Measurements from ENCODE around the gene EMX1.
A peak's percentile ranks its signal among the peaks of the same experiment; 100 is the strongest.

Gene EMX1

DNA sequence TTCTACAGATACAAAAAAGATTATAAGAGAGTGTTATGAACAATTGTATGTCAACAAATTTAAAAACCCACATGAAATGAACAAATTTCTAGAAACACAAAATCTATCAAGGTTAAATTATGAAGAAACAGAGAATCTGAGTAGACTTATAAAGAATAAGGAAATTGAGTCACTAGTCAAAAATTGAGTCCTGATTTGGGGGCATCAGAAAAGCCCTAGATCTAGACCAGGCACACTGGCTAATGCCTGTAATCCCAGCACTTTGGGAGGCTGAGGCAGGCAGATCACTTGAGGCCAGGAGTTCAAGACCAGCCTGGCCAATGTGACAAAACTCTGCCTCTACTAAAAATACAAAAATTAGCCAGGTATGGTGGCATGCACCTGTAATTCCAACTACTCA is 45.4 kb upstream of the EMX1 start:
- H3K4me3 ChIP-seq (ENCODE audit: low read depth, low read length) = no peak overlapping the region
- ChIA-PET CTCF (interaction anchor here (0.8 to 1.7 kb wide), 3 partner anchors 9 to 22 kb away, joined by 6 to 9 read pairs (median 6); no protein-coding TSS in a partner anchor), POLR2A (no interaction called here)
- H3K27ac ChIP-seq (ENCODE audit: extremely low read depth, low read depth, low read length) = no peak overlapping the region
- TF ChIP-seq ZNF146 (tag by site-specific recombination; IDR thresholded peaks at IDR 0.05) (no peak), ZNF621 (tag by site-specific recombination; IDR thresholded peaks at IDR 0.05) (no peak), SCRT2 (tag by site-specific recombination; IDR thresholded peaks at IDR 0.05) (no peak), HOXC10 (CRISPR knock-in tag; IDR thresholded peaks at IDR 0.05) (no peak), ZNF114 (tag by site-specific recombination; IDR thresholded peaks at IDR 0.05) (no peak)
- TF ChIP-seq, protein P1, sequence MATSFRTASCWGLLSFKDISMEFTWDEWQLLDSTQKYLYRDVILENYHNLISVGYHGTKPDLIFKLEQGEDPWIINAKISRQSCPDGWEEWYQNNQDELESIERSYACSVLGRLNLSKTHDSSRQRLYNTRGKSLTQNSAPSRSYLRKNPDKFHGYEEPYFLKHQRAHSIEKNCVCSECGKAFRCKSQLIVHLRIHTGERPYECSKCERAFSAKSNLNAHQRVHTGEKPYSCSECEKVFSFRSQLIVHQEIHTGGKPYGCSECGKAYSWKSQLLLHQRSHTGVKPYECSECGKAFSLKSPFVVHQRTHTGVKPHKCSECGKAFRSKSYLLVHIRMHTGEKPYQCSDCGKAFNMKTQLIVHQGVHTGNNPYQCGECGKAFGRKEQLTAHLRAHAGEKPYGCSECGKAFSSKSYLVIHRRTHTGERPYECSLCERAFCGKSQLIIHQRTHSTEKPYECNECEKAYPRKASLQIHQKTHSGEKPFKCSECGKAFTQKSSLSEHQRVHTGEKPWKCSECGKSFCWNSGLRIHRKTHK (tag by site-specific recombination; IDR thresholded peaks at IDR 0.05) = no peak
- H3K4me1 ChIP-seq (ENCODE audit: control insufficient read depth, insufficient read depth, low read length) = no peaks in the 10 kb centered on the region
- H3K36me3 ChIP-seq (ENCODE audit: control insufficient read depth in 2 of 2, insufficient read depth in 1 of 2, low read length in 2 of 2) = no peaks in the 10 kb centered on the region
- H3K9me3 ChIP-seq (ENCODE audit: control insufficient read depth, insufficient read depth, low read depth, low read length) = no peaks in the 10 kb centered on the region

DNA sequence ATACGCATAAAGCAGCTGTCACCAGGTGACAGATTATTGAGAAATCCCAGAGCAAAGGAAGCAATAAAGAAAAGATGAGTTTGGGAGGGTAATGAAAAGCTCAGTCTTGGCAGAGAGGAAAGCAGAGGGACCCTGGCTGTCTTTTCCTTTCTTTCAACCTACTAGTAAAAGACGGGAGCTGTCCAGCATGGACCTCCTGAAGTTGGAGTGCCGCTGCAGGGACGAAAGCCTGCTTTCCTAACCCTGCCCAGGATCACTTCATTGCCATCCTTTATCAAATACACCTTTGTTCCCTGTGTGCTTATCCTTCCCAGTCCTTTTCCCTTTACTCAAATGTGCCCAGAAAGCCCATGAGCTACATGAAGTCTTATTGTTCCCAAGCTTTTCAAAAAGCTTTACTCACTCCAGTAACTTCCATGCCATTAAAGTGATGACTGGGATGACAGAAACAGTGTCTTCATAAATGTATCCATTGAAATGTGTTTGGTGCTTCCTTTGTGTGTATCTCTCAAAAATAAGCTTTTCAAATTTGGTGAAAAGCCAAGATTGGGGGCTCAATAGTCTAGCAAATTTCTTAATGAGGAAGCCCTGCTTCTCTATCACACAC is 33.9 kb upstream of the EMX1 start:
- no peaks in the 10 kb centered on the region for H3K9me3 ChIP-seq (ENCODE audit: control insufficient read depth, insufficient read depth, low read depth, low read length)
- H3K4me1 ChIP-seq (ENCODE audit: control insufficient read depth, insufficient read depth, low read length) = no peaks in the 10 kb centered on the region
- ChIA-PET CTCF (interaction anchor here (0.5 to 2.9 kb wide), 11 partner anchors 9 to 1424 kb away, joined by 3 to 18 read pairs (median 3); no protein-coding TSS in a partner anchor), POLR2A (no interaction called here)
- H3K27ac ChIP-seq (ENCODE audit: extremely low read depth, low read depth, low read length) = no peak overlapping the region
- TF ChIP-seq EGR2 (tag by site-specific recombination; IDR thresholded peaks at IDR 0.05; ENCODE audit: low read depth) (no peak), OVOL3 (tag by site-specific recombination; IDR thresholded peaks at IDR 0.05) (no peak), ZFP3 (tag by site-specific recombination; IDR thresholded peaks at IDR 0.05; ENCODE audit: low read depth) (no peak), ZNF391 (tag by site-specific recombination; IDR thresholded peaks at IDR 0.05; ENCODE audit: borderline replicate concordance, low read depth) (no peak), ZNF274 (IDR thresholded peaks at IDR 0.05; ENCODE audit: low read length) (no peak), ZNF274 (tag by site-specific recombination; IDR thresholded peaks at IDR 0.05; ENCODE audit: borderline replicate concordance) (no peak), PRDM1 (tag by site-specific recombination; IDR thresholded peaks at IDR 0.05) (no peak), ZBTB1 (tag by site-specific recombination; IDR thresholded peaks at IDR 0.05) (no peak)
- TF ChIP-seq, protein P2, sequence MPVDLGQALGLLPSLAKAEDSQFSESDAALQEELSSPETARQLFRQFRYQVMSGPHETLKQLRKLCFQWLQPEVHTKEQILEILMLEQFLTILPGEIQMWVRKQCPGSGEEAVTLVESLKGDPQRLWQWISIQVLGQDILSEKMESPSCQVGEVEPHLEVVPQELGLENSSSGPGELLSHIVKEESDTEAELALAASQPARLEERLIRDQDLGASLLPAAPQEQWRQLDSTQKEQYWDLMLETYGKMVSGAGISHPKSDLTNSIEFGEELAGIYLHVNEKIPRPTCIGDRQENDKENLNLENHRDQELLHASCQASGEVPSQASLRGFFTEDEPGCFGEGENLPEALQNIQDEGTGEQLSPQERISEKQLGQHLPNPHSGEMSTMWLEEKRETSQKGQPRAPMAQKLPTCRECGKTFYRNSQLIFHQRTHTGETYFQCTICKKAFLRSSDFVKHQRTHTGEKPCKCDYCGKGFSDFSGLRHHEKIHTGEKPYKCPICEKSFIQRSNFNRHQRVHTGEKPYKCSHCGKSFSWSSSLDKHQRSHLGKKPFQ (tag by site-specific recombination; IDR thresholded peaks at IDR 0.05) = no peak
- TF ChIP-seq, protein P3, sequence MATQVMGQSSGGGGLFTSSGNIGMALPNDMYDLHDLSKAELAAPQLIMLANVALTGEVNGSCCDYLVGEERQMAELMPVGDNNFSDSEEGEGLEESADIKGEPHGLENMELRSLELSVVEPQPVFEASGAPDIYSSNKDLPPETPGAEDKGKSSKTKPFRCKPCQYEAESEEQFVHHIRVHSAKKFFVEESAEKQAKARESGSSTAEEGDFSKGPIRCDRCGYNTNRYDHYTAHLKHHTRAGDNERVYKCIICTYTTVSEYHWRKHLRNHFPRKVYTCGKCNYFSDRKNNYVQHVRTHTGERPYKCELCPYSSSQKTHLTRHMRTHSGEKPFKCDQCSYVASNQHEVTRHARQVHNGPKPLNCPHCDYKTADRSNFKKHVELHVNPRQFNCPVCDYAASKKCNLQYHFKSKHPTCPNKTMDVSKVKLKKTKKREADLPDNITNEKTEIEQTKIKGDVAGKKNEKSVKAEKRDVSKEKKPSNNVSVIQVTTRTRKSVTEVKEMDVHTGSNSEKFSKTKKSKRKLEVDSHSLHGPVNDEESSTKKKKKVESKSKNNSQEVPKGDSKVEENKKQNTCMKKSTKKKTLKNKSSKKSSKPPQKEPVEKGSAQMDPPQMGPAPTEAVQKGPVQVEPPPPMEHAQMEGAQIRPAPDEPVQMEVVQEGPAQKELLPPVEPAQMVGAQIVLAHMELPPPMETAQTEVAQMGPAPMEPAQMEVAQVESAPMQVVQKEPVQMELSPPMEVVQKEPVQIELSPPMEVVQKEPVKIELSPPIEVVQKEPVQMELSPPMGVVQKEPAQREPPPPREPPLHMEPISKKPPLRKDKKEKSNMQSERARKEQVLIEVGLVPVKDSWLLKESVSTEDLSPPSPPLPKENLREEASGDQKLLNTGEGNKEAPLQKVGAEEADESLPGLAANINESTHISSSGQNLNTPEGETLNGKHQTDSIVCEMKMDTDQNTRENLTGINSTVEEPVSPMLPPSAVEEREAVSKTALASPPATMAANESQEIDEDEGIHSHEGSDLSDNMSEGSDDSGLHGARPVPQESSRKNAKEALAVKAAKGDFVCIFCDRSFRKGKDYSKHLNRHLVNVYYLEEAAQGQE (tag by site-specific recombination; IDR thresholded peaks at IDR 0.05) = peak; percentile 95
- no peak overlapping the region for H3K4me3 ChIP-seq (ENCODE audit: low read depth, low read length)
- no peaks in the 10 kb centered on the region for H3K36me3 ChIP-seq (ENCODE audit: control insufficient read depth in 2 of 2, insufficient read depth in 1 of 2, low read length in 2 of 2)

Data from HEK293 (cell line).